HG03139 (cell line): ENCODE measurements around the gene CDH23.

Experiments used
- ATAC-seq: cut with Tn5 transposase; IDR thresholded peaks from one replicate; pipeline ENCODE4 v1.9.1; 2021; ENCODE audit not compliant: unreplicated experiment

Gene CDH23

DNA sequence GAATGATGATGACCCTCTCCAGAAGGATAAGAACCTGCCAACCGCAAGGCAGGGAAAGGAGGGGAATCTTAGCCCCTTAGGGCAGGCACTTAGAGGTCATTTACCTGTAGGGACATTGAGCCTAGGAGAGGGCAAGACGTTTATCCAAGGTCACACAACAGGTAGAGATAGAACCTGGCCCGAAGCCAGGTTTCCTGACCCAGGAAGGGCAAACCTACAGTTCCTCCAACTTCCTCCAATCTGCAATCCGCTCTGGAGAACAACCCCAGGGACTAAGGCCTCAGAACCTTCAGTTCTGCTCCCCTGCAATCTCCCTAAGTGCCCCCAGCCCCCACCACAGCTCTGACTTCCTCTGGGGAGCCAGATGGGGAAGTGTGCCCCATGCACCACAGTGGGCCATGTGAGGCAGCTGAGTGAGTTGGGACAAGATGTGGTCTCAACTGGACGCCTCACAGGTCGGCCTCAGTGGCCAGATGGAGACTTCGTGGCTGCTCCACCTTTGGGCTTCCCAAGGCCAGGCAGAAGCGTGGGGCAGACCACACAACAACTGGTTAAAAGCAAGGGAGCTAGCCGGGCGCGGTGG is 455.7 kb downstream of the CDH23 start:
- no peak for ATAC-seq

GRCh38 chr10:71854031-71854430 is 457.3 kb downstream of the CDH23 start:
- ATAC-seq = no peak

GRCh38 chr10:71856619-71857018 is 459.9 kb downstream of the CDH23 start:
- no peak for ATAC-seq

DNA sequence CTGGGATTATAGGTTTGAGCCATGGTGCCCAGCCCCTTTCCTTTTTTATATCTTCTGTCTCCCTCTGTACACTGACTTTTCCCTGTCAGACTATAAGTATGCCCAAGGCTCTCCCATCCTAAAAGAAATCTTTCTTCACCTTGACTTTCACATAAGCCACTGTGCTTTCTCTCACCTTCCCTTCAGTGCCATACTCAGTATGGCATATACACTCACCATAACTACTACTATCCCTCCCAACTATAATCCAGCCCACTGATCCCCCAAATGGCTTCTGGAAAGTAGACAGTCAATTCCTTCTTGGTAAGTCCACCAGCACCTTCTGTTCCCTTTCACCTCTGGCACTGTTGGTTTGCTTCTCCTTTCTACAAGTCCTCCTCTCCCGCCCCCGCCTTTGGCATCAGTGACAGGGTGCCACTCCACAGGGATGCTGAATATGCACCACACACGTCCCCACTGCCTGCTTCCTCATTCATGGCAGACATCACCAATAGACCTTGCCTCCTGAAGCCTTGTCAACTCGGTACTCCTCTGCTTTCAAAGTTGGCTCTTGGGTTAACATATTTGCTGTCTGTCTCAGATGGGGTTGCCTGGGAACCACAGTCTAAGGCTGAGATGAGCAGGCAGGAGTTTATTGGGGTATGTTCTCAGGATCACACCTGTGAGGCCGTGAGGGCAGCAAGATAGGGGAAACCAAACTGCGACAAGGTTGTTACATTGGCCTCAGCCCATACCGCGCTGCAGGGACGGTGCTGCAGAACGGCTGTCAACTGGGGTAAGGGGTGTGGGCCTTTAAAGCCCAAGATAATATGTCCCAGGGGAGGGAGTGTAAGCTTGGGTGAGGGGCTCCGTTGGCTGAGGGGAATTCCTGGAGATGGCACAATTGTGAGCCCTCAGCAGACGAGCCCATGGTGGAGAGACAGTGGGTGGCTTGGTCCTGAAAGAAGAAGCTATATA is 461.5 kb downstream of the CDH23 start:
- ATAC-seq = no peak

- ATAC-seq = no peak
Observed at GRCh38 chr10:71860243-71861029, 463.7 kb downstream of the CDH23 start.

GRCh38 chr10:71863203-71863602 is 466.5 kb downstream of the CDH23 start:
- ATAC-seq = no peak

GRCh38 chr10:71864911-71865361 is 468.2 kb downstream of the CDH23 start:
- no peak for ATAC-seq
